ENCODE measurements around the gene TGM5.

The TGM5 gene

DNA sequence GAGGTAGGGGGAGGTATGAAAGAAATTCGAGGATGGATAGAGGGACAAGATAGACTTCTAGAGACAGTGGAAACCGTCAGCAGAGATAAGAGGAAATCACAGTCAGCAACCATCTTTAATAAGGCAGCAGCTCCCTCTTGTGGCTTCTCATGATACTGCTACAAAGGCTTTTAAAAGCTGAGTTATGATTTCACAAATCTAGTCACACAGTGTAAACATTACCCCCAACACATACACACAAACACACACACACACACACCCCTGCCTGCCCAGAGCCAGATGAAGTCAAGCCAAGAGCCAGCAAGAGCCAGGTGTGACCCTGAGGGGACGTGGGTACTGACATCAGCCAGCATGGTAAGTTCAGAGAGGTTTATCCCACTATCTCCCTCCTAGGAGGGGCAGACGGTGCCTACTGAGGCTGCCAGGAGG is 18.9 kb upstream of the TGM5 start:
- DNase-seq (ENCODE audit: extremely low spot score): peak; percentile 85
- CTCF ChIA-PET: interaction anchor here (0.6 to 8.1 kb wide), 55 partner anchors 8 to 612 kb away, joined by 3 to 326 read pairs (median 5); partner anchors contain the start of genes CCNDBP1, EPB42, TGM5 and TGM7
- TF ChIP-seq, protein P1, sequence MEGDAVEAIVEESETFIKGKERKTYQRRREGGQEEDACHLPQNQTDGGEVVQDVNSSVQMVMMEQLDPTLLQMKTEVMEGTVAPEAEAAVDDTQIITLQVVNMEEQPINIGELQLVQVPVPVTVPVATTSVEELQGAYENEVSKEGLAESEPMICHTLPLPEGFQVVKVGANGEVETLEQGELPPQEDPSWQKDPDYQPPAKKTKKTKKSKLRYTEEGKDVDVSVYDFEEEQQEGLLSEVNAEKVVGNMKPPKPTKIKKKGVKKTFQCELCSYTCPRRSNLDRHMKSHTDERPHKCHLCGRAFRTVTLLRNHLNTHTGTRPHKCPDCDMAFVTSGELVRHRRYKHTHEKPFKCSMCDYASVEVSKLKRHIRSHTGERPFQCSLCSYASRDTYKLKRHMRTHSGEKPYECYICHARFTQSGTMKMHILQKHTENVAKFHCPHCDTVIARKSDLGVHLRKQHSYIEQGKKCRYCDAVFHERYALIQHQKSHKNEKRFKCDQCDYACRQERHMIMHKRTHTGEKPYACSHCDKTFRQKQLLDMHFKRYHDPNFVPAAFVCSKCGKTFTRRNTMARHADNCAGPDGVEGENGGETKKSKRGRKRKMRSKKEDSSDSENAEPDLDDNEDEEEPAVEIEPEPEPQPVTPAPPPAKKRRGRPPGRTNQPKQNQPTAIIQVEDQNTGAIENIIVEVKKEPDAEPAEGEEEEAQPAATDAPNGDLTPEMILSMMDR (IDR thresholded peaks at IDR 0.05; ENCODE audit: control extremely low read depth, extremely low read depth, low read depth, missing control alignments): peak; percentile 84
- POLR2A ChIA-PET: no interaction called here

DNA sequence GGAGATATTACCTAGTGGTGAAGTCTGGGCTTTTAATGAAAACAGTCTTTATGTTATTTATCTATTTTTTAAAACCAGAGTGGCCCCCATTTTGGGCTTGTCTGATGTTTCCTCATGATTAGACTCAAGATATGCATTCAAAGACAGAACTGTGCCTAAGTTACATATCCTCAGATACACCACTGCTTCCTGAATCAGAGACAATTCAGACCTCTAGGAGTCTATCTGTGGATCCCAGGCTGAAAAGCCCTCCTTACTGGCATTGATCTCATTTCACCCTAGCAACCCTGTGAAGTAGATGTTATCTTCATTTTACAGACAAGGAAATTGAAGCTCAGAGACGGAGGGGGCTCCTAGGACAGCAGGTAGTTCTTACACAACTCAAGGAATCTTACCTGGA is 16.8 kb upstream of the TGM5 start:
- TF ChIP-seq, protein P1 (IDR thresholded peaks at IDR 0.05; ENCODE audit: control extremely low read depth, extremely low read depth, low read depth, missing control alignments): no peak

DNA sequence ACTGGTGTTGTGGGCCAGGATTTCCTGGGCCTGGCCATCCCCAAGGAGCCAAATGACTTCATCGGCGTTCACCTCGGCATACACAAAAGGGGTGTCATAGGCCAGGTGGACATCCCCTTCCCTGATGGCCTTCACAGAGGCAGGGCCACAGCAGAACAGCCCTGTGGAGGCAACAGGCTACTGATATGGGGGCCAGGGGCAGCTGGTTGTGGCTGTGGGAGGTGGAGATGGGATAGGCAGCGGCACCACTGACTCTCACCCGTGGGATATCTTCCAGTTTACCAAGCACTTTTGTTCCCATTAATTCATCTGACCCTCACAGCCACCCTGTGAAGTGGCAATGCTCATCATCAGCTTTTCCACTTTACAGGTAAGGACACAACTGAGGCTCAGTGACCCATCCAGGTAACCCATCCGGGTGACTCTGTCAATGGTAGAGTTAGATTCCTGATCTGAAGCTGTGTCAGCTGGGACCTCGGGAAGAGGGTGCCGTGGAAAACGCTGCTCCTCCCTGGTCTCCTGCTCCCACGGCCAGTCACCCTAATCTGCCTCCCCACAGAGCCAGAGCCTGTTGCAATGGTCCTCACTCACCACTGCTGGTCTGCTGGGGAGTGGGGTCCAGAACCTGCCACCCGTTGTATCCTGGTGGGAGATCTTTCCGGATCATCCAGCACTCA is 15.3 kb upstream of the TGM5 start:
- TF ChIP-seq, protein P1 (IDR thresholded peaks at IDR 0.05; ENCODE audit: control extremely low read depth, extremely low read depth, low read depth, missing control alignments): no peak
- ChIA-PET POLR2A (no interaction called here), CTCF (interaction anchor here (2.5 to 8.1 kb wide), 2 partner anchors 14 to 53 kb away, joined by 6 to 326 read pairs; no protein-coding TSS in a partner anchor)
- DNase-seq (ENCODE audit: extremely low spot score): no peak

More for the DNA sequence above, 16.8 kb upstream of the TGM5 start:
- POLR2A ChIA-PET: no interaction called here
- no peak for DNase-seq (ENCODE audit: extremely low spot score)
- CTCF ChIA-PET: interaction anchor here (2.5 to 8.1 kb wide), 6 partner anchors 15 to 79 kb away, joined by 6 to 326 read pairs (median 27); no protein-coding TSS in a partner anchor

DNA sequence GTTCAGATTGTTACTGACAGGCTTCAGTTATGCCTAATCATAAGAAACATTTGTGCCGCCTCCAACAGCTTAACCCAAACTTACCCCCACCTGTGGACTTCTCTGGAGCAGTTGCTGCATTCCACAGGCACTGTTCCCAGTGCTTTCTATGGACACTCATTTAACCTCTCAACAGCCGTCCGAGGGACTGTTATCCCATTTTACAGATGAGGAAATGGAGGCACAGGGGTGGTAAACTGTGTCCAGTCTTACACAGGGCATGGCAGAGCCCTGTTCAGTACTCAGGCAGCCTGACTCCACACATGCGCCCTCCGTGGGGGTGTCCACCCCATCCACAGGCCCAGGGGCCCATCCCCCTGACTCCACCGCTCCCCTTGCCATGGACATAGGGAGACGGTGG is 14.3 kb upstream of the TGM5 start:
- POLR2A ChIA-PET: no interaction called here
- DNase-seq (ENCODE audit: extremely low spot score): no peak
- TF ChIP-seq, protein P1 (IDR thresholded peaks at IDR 0.05; ENCODE audit: control extremely low read depth, extremely low read depth, low read depth, missing control alignments): no peak
- CTCF ChIA-PET: interaction anchor here (0.8 to 9.0 kb wide), 5 partner anchors 12 to 55 kb away, joined by 3 to 326 read pairs (median 3); no protein-coding TSS in a partner anchor

DNA sequence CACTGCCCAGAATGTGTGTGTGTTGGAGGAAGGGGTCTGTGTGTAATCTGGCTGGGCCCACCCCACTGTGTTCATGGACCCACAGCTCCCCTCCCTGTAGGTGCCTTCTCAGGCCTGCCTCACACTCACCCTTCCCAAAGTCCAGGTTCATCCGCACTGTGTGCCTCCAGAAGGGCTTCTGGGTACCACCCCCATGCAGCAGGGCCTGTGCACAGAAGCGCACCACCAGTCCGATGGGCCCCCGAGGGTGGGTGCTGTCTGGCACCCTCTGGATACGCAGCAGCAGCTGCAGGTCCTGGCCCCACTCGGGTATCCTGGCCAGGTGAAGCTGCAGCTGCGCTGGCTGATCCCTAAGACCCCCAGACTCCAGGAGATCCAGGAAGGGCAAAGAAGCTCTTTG is 12.8 kb upstream of the TGM5 start:
- ChIA-PET CTCF (interaction anchor here (1.3 to 9.0 kb wide), 3 partner anchors 29 to 53 kb away, joined by 3 to 88 read pairs (median 4); no protein-coding TSS in a partner anchor), POLR2A (no interaction called here)
- no peak for DNase-seq (ENCODE audit: extremely low spot score)
- TF ChIP-seq, protein P1 (IDR thresholded peaks at IDR 0.05; ENCODE audit: control extremely low read depth, extremely low read depth, low read depth, missing control alignments): no peak

DNA sequence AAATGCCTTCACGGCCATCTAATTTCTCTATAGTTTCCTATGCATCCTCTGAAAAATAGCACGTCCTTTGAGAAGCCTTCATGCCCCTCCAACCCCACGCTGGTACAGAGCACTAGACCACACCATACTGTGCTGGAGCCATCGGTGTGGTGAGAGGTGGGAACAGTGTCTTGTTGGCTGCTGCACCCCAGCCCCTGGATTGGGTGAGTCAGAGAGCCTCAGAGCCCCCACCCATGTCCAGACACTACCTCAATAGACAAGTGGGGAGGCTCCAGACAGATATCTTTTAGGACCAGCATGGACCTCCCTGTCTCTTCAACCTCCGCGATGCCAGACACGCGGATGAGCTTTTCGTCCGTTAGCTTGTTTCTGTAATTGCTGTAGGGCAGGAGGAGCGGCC is 12.1 kb upstream of the TGM5 start:
- DNase-seq (ENCODE audit: extremely low spot score): no peak

More for the DNA sequence above, 12.1 kb upstream of the TGM5 start:
- TF ChIP-seq, protein P1 (IDR thresholded peaks at IDR 0.05; ENCODE audit: control extremely low read depth, extremely low read depth, low read depth, missing control alignments): no peak
- ChIA-PET CTCF (interaction anchor here (1.4 to 9.0 kb wide), 2 partner anchors 38 to 53 kb away, joined by 4 to 88 read pairs; no protein-coding TSS in a partner anchor), POLR2A (no interaction called here)
